ENCODE results near the gene CNDP2.

CNDP2 gene

GRCh38 chr18:74472312-74472711 is 23.9 kb upstream of the CNDP2 start:
- no peaks in the 10 kb centered on the region for H3K36me3 ChIP-seq (ENCODE audit: control insufficient read depth, insufficient read depth, low read length)
- H3K4me1 ChIP-seq (ENCODE audit: control insufficient read depth, insufficient read depth, low read length): 0 out of 2 replicates have a peak, but pooled peaks cover 1% of the 10 kb centered on the region
- no CpG with 5 or more reads among the region's 2 CpGs for WGBS (ENCODE audit: insufficient coverage, insufficient read length)
- no peaks in the 10 kb centered on the region for H3K9me3 ChIP-seq (ENCODE audit: control insufficient read depth, insufficient read depth, low read length)
- H3K4me3 ChIP-seq (ENCODE audit: low read length): no peak overlapping the region
- H3K27me3 ChIP-seq (ENCODE audit: control insufficient read depth, insufficient read depth, low read length): no peaks in the 10 kb centered on the region
- DNase-seq (ENCODE audit: low read depth, low spot score): no peak
- no peak overlapping the region for H3K27ac ChIP-seq (ENCODE audit: low read length)

- WGBS (ENCODE audit: insufficient coverage, insufficient read length): no CpG with 5 or more reads among the region's 3 CpGs
- no peaks in the 10 kb centered on the region for H3K9me3 ChIP-seq (ENCODE audit: control insufficient read depth, insufficient read depth, low read length)
- no peaks in the 10 kb centered on the region for H3K36me3 ChIP-seq (ENCODE audit: control insufficient read depth, insufficient read depth, low read length)
- no peak overlapping the region for H3K4me3 ChIP-seq (ENCODE audit: low read length)
- H3K27me3 ChIP-seq (ENCODE audit: control insufficient read depth, insufficient read depth, low read length): no peaks in the 10 kb centered on the region
- no peak for DNase-seq (ENCODE audit: low read depth, low spot score)
- 0 out of 2 replicates have a peak, but pooled peaks cover 1% of the 10 kb centered on the region for H3K4me1 ChIP-seq (ENCODE audit: control insufficient read depth, insufficient read depth, low read length)
- no peak overlapping the region for H3K27ac ChIP-seq (ENCODE audit: low read length)
Measured at GRCh38 chr18:74473976-74474640, 22.1 kb upstream of the CNDP2 start.

- H3K9me3 ChIP-seq (ENCODE audit: control insufficient read depth, insufficient read depth, low read length): no peaks in the 10 kb centered on the region
- H3K27ac ChIP-seq (ENCODE audit: low read length): no peak overlapping the region
- no peaks in the 10 kb centered on the region for H3K27me3 ChIP-seq (ENCODE audit: control insufficient read depth, insufficient read depth, low read length)
- H3K36me3 ChIP-seq (ENCODE audit: control insufficient read depth, insufficient read depth, low read length): no peaks in the 10 kb centered on the region
- WGBS (ENCODE audit: insufficient coverage, insufficient read length): no CpG with 5 or more reads among the region's 6 CpGs
- H3K4me1 ChIP-seq (ENCODE audit: control insufficient read depth, insufficient read depth, low read length): 0 out of 2 replicates have a peak, but pooled peaks cover 1% of the 10 kb centered on the region
- no peak for DNase-seq (ENCODE audit: low read depth, low spot score)
- no peak overlapping the region for H3K4me3 ChIP-seq (ENCODE audit: low read length)
Measured at GRCh38 chr18:74476140-74476539, 20.0 kb upstream of the CNDP2 start.

DNA sequence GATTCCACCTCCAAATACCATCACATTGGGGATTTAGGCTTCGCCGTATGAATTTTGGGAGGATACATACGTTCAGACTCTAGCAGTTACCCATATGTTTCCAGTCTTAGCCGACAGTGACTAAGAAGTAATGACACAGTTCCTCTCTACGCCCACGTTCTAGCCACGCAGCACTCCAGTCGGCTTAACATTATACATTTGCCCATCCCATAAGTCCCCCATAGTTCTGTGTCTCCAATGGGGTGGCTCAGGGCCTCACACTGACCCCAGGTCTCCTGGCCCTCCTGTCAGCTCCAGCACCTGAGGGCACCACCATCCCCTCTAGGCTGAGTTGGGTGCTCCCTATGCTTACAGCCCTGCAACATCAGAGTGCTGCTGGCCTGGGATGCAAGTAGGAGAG is 18.4 kb upstream of the CNDP2 start:
- no peak for DNase-seq (ENCODE audit: low read depth, low spot score)
- Histone ChIP-seq H3K27me3 (ENCODE audit: control insufficient read depth, insufficient read depth, low read length) (no peaks in the 10 kb centered on the region), H3K27ac (ENCODE audit: low read length) (no peak overlapping the region), H3K4me1 (ENCODE audit: control insufficient read depth, insufficient read depth, low read length) (0 out of 2 replicates have a peak, but pooled peaks cover 1% of the 10 kb centered on the region), H3K9me3 (ENCODE audit: control insufficient read depth, insufficient read depth, low read length) (no peaks in the 10 kb centered on the region), H3K36me3 (ENCODE audit: control insufficient read depth, insufficient read depth, low read length) (no peaks in the 10 kb centered on the region), H3K4me3 (ENCODE audit: low read length) (no peak overlapping the region)
- WGBS (ENCODE audit: insufficient coverage, insufficient read length): no CpG with 5 or more reads among the region's 8 CpGs

GRCh38 chr18:74478316-74478715 is 17.8 kb upstream of the CNDP2 start:
- Histone ChIP-seq H3K27ac (ENCODE audit: low read length) (no peak overlapping the region), H3K27me3 (ENCODE audit: control insufficient read depth, insufficient read depth, low read length) (no peaks in the 10 kb centered on the region), H3K4me1 (ENCODE audit: control insufficient read depth, insufficient read depth, low read length) (0 out of 2 replicates have a peak, but pooled peaks cover 1% of the 10 kb centered on the region), H3K4me3 (ENCODE audit: low read length) (no peak overlapping the region), H3K9me3 (ENCODE audit: control insufficient read depth, insufficient read depth, low read length) (no peaks in the 10 kb centered on the region), H3K36me3 (ENCODE audit: control insufficient read depth, insufficient read depth, low read length) (no peaks in the 10 kb centered on the region)
- no CpG with 5 or more reads among the region's 7 CpGs for WGBS (ENCODE audit: insufficient coverage, insufficient read length)
- no peak for DNase-seq (ENCODE audit: low read depth, low spot score)

- Histone ChIP-seq H3K27me3 (ENCODE audit: control insufficient read depth, insufficient read depth, low read length) (no peaks in the 10 kb centered on the region), H3K27ac (ENCODE audit: low read length) (no peak overlapping the region), H3K4me1 (ENCODE audit: control insufficient read depth, insufficient read depth, low read length) (0 out of 2 replicates have a peak, but pooled peaks cover 1% of the 10 kb centered on the region), H3K9me3 (ENCODE audit: control insufficient read depth, insufficient read depth, low read length) (no peaks in the 10 kb centered on the region), H3K4me3 (ENCODE audit: low read length) (no peak overlapping the region), H3K36me3 (ENCODE audit: control insufficient read depth, insufficient read depth, low read length) (no peaks in the 10 kb centered on the region)
- DNase-seq (ENCODE audit: low read depth, low spot score): no peak
- WGBS (ENCODE audit: insufficient coverage, insufficient read length): no CpG with 5 or more reads among the region's 6 CpGs
Measured at GRCh38 chr18:74478880-74479279, 17.3 kb upstream of the CNDP2 start.

GRCh38 chr18:74479486-74480148 is 16.5 kb upstream of the CNDP2 start:
- H3K4me1 ChIP-seq (ENCODE audit: control insufficient read depth, insufficient read depth, low read length): 0 out of 2 replicates have a peak, but pooled peaks cover 1% of the 10 kb centered on the region
- 100% methylated on average over 1 of the region's 16 CpGs for WGBS (ENCODE audit: insufficient coverage, insufficient read length)
- DNase-seq (ENCODE audit: low read depth, low spot score): no peak

DNA sequence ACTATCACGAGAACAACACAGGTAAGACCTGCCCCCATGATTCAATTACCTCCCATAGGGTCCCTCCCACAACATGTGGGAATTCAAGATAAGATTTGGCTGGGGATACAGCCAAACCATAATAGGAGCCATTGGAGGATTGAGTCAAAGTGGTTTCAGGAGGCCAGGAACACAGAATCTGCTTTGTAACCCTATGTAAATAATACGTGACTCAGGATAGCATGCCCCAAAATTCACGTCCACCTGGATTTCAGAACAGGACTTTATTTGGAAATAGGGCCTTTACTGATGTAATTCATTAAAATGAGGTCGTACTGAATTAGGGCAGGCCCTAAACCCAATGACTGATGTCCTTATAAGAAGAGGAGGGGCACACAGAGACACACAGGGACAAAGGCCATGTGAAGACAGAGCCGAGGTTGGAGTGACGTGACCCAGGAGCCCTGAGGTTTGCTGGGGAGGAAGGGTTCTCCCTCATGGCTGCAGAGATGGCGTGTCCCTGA is 16.0 kb upstream of the CNDP2 start:
- no CpG with 5 or more reads among the region's 7 CpGs for WGBS (ENCODE audit: insufficient coverage, insufficient read length)
- no peak overlapping the region for H3K4me3 ChIP-seq (ENCODE audit: low read length)
- H3K9me3 ChIP-seq (ENCODE audit: control insufficient read depth, insufficient read depth, low read length): no peaks in the 10 kb centered on the region
- H3K36me3 ChIP-seq (ENCODE audit: control insufficient read depth, insufficient read depth, low read length): no peaks in the 10 kb centered on the region
- no peaks in the 10 kb centered on the region for H3K27me3 ChIP-seq (ENCODE audit: control insufficient read depth, insufficient read depth, low read length)
- DNase-seq (ENCODE audit: low read depth, low spot score): no peak
- no peak overlapping the region for H3K27ac ChIP-seq (ENCODE audit: low read length)
- 0 out of 2 replicates have a peak, but pooled peaks cover 1% of the 10 kb centered on the region for H3K4me1 ChIP-seq (ENCODE audit: control insufficient read depth, insufficient read depth, low read length)

More at GRCh38 chr18:74479486-74480148, 16.5 kb upstream of the CNDP2 start:
- H3K9me3 ChIP-seq (ENCODE audit: control insufficient read depth, insufficient read depth, low read length): no peaks in the 10 kb centered on the region
- H3K27me3 ChIP-seq (ENCODE audit: control insufficient read depth, insufficient read depth, low read length): no peaks in the 10 kb centered on the region
- no peak overlapping the region for H3K4me3 ChIP-seq (ENCODE audit: low read length)
- H3K27ac ChIP-seq (ENCODE audit: low read length): no peak overlapping the region
- H3K36me3 ChIP-seq (ENCODE audit: control insufficient read depth, insufficient read depth, low read length): no peaks in the 10 kb centered on the region

- WGBS (ENCODE audit: insufficient coverage, insufficient read length): no CpG with 5 or more reads among the region's 11 CpGs
- Histone ChIP-seq H3K4me1 (ENCODE audit: control insufficient read depth, insufficient read depth, low read length) (no peaks in the 10 kb centered on the region), H3K27ac (ENCODE audit: low read length) (no peak overlapping the region), H3K36me3 (ENCODE audit: control insufficient read depth, insufficient read depth, low read length) (no peaks in the 10 kb centered on the region), H3K4me3 (ENCODE audit: low read length) (no peak overlapping the region), H3K9me3 (ENCODE audit: control insufficient read depth, insufficient read depth, low read length) (no peaks in the 10 kb centered on the region), H3K27me3 (ENCODE audit: control insufficient read depth, insufficient read depth, low read length) (no peaks in the 10 kb centered on the region)
- no peak for DNase-seq (ENCODE audit: low read depth, low spot score)
Measured at GRCh38 chr18:74482697-74483096, 13.5 kb upstream of the CNDP2 start.

DNA sequence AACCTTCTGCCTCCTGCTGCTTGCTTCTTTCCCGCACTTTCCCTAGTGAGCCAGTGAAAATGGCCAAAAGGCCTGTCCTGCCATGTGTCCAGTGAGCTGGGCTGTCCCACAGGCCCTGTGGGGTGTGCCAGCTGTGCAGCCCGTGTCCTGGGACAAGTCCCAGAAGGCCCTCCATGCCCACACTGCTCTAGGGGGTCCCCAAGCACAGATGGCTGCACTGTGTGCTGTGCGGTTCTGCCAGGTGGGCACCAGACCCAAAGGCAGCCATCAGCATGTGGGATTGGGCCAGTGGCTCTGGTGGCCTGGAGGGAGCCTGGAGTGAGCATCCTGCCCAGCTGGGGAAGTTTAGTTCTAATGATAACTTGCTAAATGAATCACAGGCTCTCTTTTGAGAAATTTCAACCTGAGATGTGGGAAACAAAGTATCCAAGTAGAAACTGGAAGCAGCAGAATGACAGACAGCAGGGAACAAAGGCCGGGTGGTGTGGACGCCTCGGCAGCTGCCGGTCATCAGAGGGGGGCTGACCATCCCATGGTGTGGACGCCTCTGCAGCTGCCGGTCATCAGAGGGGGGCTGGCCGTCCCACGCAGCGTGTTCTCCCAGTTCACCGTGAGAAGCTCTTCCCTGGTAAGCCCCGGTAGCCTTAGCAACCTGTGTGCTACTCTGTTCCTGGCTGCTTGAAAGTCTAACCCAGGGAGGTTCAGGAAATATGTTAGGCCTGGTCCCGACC is 9.9 kb upstream of the CNDP2 start:
- no peaks in the 10 kb centered on the region for H3K36me3 ChIP-seq (ENCODE audit: control insufficient read depth, insufficient read depth, low read length)
- H3K9me3 ChIP-seq (ENCODE audit: control insufficient read depth, insufficient read depth, low read length): no peaks in the 10 kb centered on the region
- no peaks in the 10 kb centered on the region for H3K4me1 ChIP-seq (ENCODE audit: control insufficient read depth, insufficient read depth, low read length)
- no peak for DNase-seq (ENCODE audit: low read depth, low spot score)
- no peaks in the 10 kb centered on the region for H3K27me3 ChIP-seq (ENCODE audit: control insufficient read depth, insufficient read depth, low read length)
- no peak overlapping the region for H3K4me3 ChIP-seq (ENCODE audit: low read length)
- WGBS (ENCODE audit: insufficient coverage, insufficient read length): no CpG with 5 or more reads among the region's 15 CpGs
- no peak overlapping the region for H3K27ac ChIP-seq (ENCODE audit: low read length)
